Caco-2 (cell line): ENCODE measurements around the gene ATL2. TPM values are rescaled to one million over a fixed set of nuclear protein-coding genes. Genes with fewer than 3 reads are reported as not detected.

ENCODE experiments used
- BruUV-seq: library from RNA; stranded (reverse); fragments of 400-500 nt; replicated peaks from 2 replicates; lab custom pipeline; 2021; lab: Mats Ljungman, UMichigan
- CTCF ChIA-PET: fragments of 300-600 bp; sonication (Branson Sonifier 250); formaldehyde crosslinking; loops from one replicate; lab custom pipeline; 2022; ENCODE audit warnings: antibody characterized with exemption; lab: Charles Lee
- POLR2A ChIA-PET: fragments of 300-600 bp; sonication (Branson Sonifier 250); formaldehyde crosslinking; loops from one replicate; lab custom pipeline; 2022; ENCODE audit warnings: antibody characterized with exemption; lab: Charles Lee
- DNase-seq, 2 experiments: peaks; one replicate each; pipeline versions ENCODE4 v3.0.0 to v3.0.0-alpha.2; 2020 to 2022
- H3K27me3 ChIP-seq: replicated peaks from 2 replicates; pipeline ENCODE4 v1.6.0; 2011; ENCODE audit warnings: low read length; ENCODE audit not compliant: control insufficient read depth, insufficient read depth
- H3K36me3 ChIP-seq: 2 replicates; pipeline ENCODE4 v1.5.1; 2011; ENCODE audit warnings: low read length; ENCODE audit not compliant: control insufficient read depth, insufficient read depth
- H3K4me1 ChIP-seq: fragments of 250-450 bp; sonication (Bioruptor Pico); 2 replicates; pipeline ENCODE4 v1.5.1; 2020; ENCODE audit warnings: mild to moderate bottlenecking
- H3K4me3 ChIP-seq: 2 replicates; pipeline ENCODE4 v1.5.1; 2011; ENCODE audit warnings: low read depth, mild to moderate bottlenecking, control low read depth, low read length
- H3K9me3 ChIP-seq: fragments of 250-450 bp; sonication (Bioruptor Pico); 2 replicates; pipeline ENCODE4 v1.5.1; 2020; ENCODE audit warnings: mild to moderate bottlenecking, moderate library complexity
- H3K27ac Mint-ChIP-seq: one replicate; pipeline ENCODE4 v1.8.0; 2022; ENCODE audit warnings: mixed read lengths; ENCODE audit not compliant: unreplicated experiment
- H3K27me3 Mint-ChIP-seq: one replicate; pipeline ENCODE4 v1.8.0; 2022; ENCODE audit warnings: mixed read lengths; ENCODE audit not compliant: insufficient read depth, unreplicated experiment
- H3K36me3 Mint-ChIP-seq: one replicate; pipeline ENCODE4 v1.8.0; 2022; ENCODE audit warnings: mild to moderate bottlenecking, mixed read lengths; ENCODE audit not compliant: insufficient read depth, unreplicated experiment
- H3K4me1 Mint-ChIP-seq: one replicate; pipeline ENCODE4 v1.8.0; 2022; ENCODE audit warnings: low read depth, mixed read lengths; ENCODE audit not compliant: unreplicated experiment
- H3K4me3 Mint-ChIP-seq: one replicate; pipeline ENCODE4 v1.8.0; 2022; ENCODE audit warnings: mild to moderate bottlenecking, moderate library complexity, mixed read lengths; ENCODE audit not compliant: unreplicated experiment
- H3K9me3 Mint-ChIP-seq: one replicate; pipeline ENCODE4 v1.8.0; 2022; ENCODE audit warnings: mixed read lengths; ENCODE audit not compliant: unreplicated experiment
- CTCF ChIP-seq, 2 experiments: fragments of 200-600 bp in 1 of 2; IDR thresholded peaks; 1 replicate in 1 of 2; 2 replicates in 1 of 2; pipeline versions ENCODE4 v1.5.1 to v1.8.0; 2011 to 2022; ENCODE audit warnings: antibody characterized with exemption in 1 of 2, control low read depth in 1 of 2, inconsistent platforms in 1 of 2, low read depth in 1 of 2, low read length in 1 of 2, mild to moderate bottlenecking in 1 of 2, moderate library complexity in 1 of 2; ENCODE audit not compliant: insufficient read depth in 1 of 2, severe bottlenecking in 1 of 2, unreplicated experiment in 1 of 2
- intact Hi-C: fragments of 100-400 bp; cut with micrococcal nuclease; formaldehyde crosslinking; loops from one replicate; pipeline ENCODE4 v1.10.0; 2022; ENCODE audit not compliant: unreplicated experiment
- total RNA-seq: library from RNA; stranded (reverse); gene quantifications from 2 replicates; pipeline ENCODE4 v1.2.3, GENCODE V29; 2022

Gene ATL2
- total RNA-seq, 1 experiment from 2014 or later: 107 TPM

GRCh38 chr2:38245114-38245641 is 131.9 kb downstream of the ATL2 start:
- H3K36me3 ChIP-seq: no peaks in the 10 kb centered on the region
- H3K9me3 ChIP-seq: no peaks in the 10 kb centered on the region
- no peaks in the 10 kb centered on the region for H3K4me1 Mint-ChIP-seq
- no peak for TF ChIP-seq CTCF (IDR thresholded peaks at IDR 0.05; ENCODE audit: insufficient read depth in 1 of 2, low read depth in 1 of 2, low read length in 1 of 2, severe bottlenecking in 1 of 2, unreplicated experiment in 1 of 2)
- no peak overlapping the region for H3K27ac Mint-ChIP-seq
- H3K27me3 ChIP-seq: no peaks in the 10 kb centered on the region
- CTCF ChIA-PET: no interaction called here
- H3K4me1 ChIP-seq: no peaks in the 10 kb centered on the region
- no peak overlapping the region for H3K4me3 Mint-ChIP-seq
- no peak for DNase-seq
- no peaks in the 10 kb centered on the region for H3K27me3 Mint-ChIP-seq
- no peaks in the 10 kb centered on the region for H3K9me3 Mint-ChIP-seq
- POLR2A ChIA-PET: no interaction called here
- no TSS peak for BruUV-seq
- H3K4me3 ChIP-seq: no peak overlapping the region
- intact Hi-C loops: no loop called here
- H3K36me3 Mint-ChIP-seq: no peaks in the 10 kb centered on the region

- Mint-ChIP-seq H3K36me3 (no peaks in the 10 kb centered on the region), H3K27ac (no peak overlapping the region), H3K9me3 (no peaks in the 10 kb centered on the region), H3K4me3 (no peak overlapping the region), H3K4me1 (no peaks in the 10 kb centered on the region), H3K27me3 (no peaks in the 10 kb centered on the region)
- H3K27me3 ChIP-seq: no peaks in the 10 kb centered on the region
- H3K4me3 ChIP-seq: no peak overlapping the region
- TF ChIP-seq CTCF (IDR thresholded peaks at IDR 0.05; ENCODE audit: insufficient read depth in 1 of 2, low read depth in 1 of 2, low read length in 1 of 2, severe bottlenecking in 1 of 2, unreplicated experiment in 1 of 2): no peak
- H3K36me3 ChIP-seq: no peaks in the 10 kb centered on the region
- no peaks in the 10 kb centered on the region for H3K4me1 ChIP-seq
- no peak for DNase-seq
- no peaks in the 10 kb centered on the region for H3K9me3 ChIP-seq
- intact Hi-C loops: no loop called here
- no TSS peak for BruUV-seq
- ChIA-PET CTCF (no interaction called here), POLR2A (no interaction called here)
These were observed 132.8 kb downstream of the ATL2 start for GRCh38 chr2:38244301-38244700.

Other genes starting within 250 kb of the ATL2 start
- 58.0 and 59.4 TPM in 2 replicates for gene HNRNPLL, start 225.7 kb upstream of the ATL2 start, total RNA-seq